HG03025 (cell line): ENCODE results near the gene DCAF5.

Source experiments
- ATAC-seq: cut with Tn5 transposase; IDR thresholded peaks from one replicate; pipeline ENCODE4 v1.9.1; 2021; ENCODE audit warnings: mild to moderate bottlenecking, moderate library complexity; ENCODE audit not compliant: unreplicated experiment, low FRiP score

The DCAF5 gene

GRCh38 chr14:69149461-69150244 is 3.3 kb downstream of the DCAF5 start:
- no peak for ATAC-seq

GRCh38 chr14:69142101-69142500 is 10.8 kb downstream of the DCAF5 start:
- ATAC-seq, result no peak

- no peak for ATAC-seq
Observed at GRCh38 chr14:69141550-69141949, 11.4 kb downstream of the DCAF5 start.

GRCh38 chr14:69139743-69140142 is 13.2 kb downstream of the DCAF5 start:
- ATAC-seq, result no peak

GRCh38 chr14:69137843-69138535 is 14.9 kb downstream of the DCAF5 start:
- ATAC-seq, result no peak

- no peak for ATAC-seq
Observed at GRCh38 chr14:69137416-69137815, 15.5 kb downstream of the DCAF5 start.

- no peak for ATAC-seq
Observed at GRCh38 chr14:69135133-69135532, 17.8 kb downstream of the DCAF5 start.

GRCh38 chr14:69133206-69134125 is 19.5 kb downstream of the DCAF5 start:
- no peak for ATAC-seq

- ATAC-seq, result no peak
Observed at GRCh38 chr14:69132513-69133181, 20.3 kb downstream of the DCAF5 start.

- no peak for ATAC-seq
Observed at GRCh38 chr14:69131176-69131575, 21.7 kb downstream of the DCAF5 start.

GRCh38 chr14:69129264-69129880 is 23.5 kb downstream of the DCAF5 start:
- ATAC-seq, result no peak

- ATAC-seq, result no peak
Observed at GRCh38 chr14:69118305-69118704, 34.6 kb downstream of the DCAF5 start.

GRCh38 chr14:69117020-69117767 is 35.7 kb downstream of the DCAF5 start:
- ATAC-seq, result no peak

GRCh38 chr14:69115407-69116185 is 37.3 kb downstream of the DCAF5 start:
- no peak for ATAC-seq

- no peak for ATAC-seq
Observed at GRCh38 chr14:69114763-69115162, 38.2 kb downstream of the DCAF5 start.

GRCh38 chr14:69108358-69108757 is 44.6 kb downstream of the DCAF5 start:
- ATAC-seq, result no peak

GRCh38 chr14:69107407-69108003 is 45.4 kb downstream of the DCAF5 start:
- no peak for ATAC-seq

- no peak for ATAC-seq
Observed at GRCh38 chr14:69106451-69106850, 46.5 kb downstream of the DCAF5 start.
